GM12878 (cell line): ENCODE data around the gene LRRC4. TPM values are rescaled to one million over a fixed set of nuclear protein-coding genes. Genes with fewer than 3 reads are reported as not detected.

ENCODE experiments used
- ATAC-seq: fragments of 200-7000 bp; cut with Tn5 transposase; 3 replicates; pipeline ENCODE4 v1.9.1; 2020; ENCODE audit warnings: mild to moderate bottlenecking, moderate library complexity
- BruUV-seq: library from RNA; stranded (reverse); fragments of 400-500 nt; replicated peaks from 2 replicates; lab custom pipeline; 2021; lab: Mats Ljungman, UMichigan
- CTCF ChIA-PET: fragments of 300-600 bp; sonication (Branson Sonifier 250); formaldehyde crosslinking; extraction: SDS; loops from one replicate; lab custom pipeline; 2021; ENCODE audit warnings: inconsistent platforms; lab: Yijun Ruan, JAX
- POLR2A ChIA-PET: fragments of 350-600 bp; formaldehyde crosslinking; extraction: SDS; loops from one replicate; lab custom pipeline; 2021; ENCODE audit warnings: inconsistent platforms; lab: Charles Lee
- RAD21 ChIA-PET: fragments of 300-600 bp; sonication (Branson Sonifier 250); formaldehyde crosslinking; loops from one replicate; lab custom pipeline; 2023; ENCODE audit warnings: antibody characterized with exemption; ENCODE audit not compliant: unreplicated experiment; lab: Charles Lee
- SMC1A ChIA-PET: fragments of 300-600 bp; sonication (Branson Sonifier 250); formaldehyde crosslinking; loops from one replicate; lab custom pipeline; 2023; ENCODE audit not compliant: unreplicated experiment, uncharacterized antibody; lab: Charles Lee
- DNase-seq: peaks from one replicate; pipeline ENCODE4 v3.0.0-alpha.2; 2011; ENCODE audit warnings: low read depth, low spot score
- FAIRE-seq: peaks from 3 replicates; lab custom pipeline; 2011; peaks lifted over from hg19 to GRCh38; lab: Jason Lieb, UNC
- H2AFZ ChIP-seq: 2 replicates; pipeline ENCODE4 v1.6.0; 2011; ENCODE audit warnings: low read depth, low read length, control low read depth; ENCODE audit not compliant: control insufficient read depth
- H3K27ac ChIP-seq: 2 replicates; pipeline ENCODE4 v1.5.1; 2011; ENCODE audit warnings: control low read depth; ENCODE audit not compliant: control insufficient read depth, insufficient read depth
- H3K27me3 ChIP-seq, 2 experiments: replicated peaks in 1 of 2; 2 replicates each; pipeline versions ENCODE4 v1.6.0 to v1.6.1; 2011; ENCODE audit warnings: low read length in 1 of 2; ENCODE audit not compliant: control insufficient read depth in 2 of 2, insufficient read depth in 2 of 2
- H3K36me3 ChIP-seq, 2 experiments: 2 replicates each; pipeline ENCODE4 v1.5.1; 2011; ENCODE audit warnings: low read length in 1 of 2; ENCODE audit not compliant: control insufficient read depth in 2 of 2, insufficient read depth in 2 of 2
- H3K4me1 ChIP-seq: 2 replicates; pipeline ENCODE4 v1.6.1; 2011; ENCODE audit warnings: mild to moderate bottlenecking, low read length, moderate library complexity, mixed read lengths; ENCODE audit not compliant: control insufficient read depth, insufficient read depth
- H3K4me2 ChIP-seq: 2 replicates; pipeline ENCODE4 v1.6.0; 2011; ENCODE audit warnings: control low read depth; ENCODE audit not compliant: control insufficient read depth, insufficient read depth
- H3K4me3 ChIP-seq: fragments of 200-600 bp; sonication (generic); 2 replicates; pipeline ENCODE4 v1.5.1; 2016
- H3K79me2 ChIP-seq: 2 replicates; pipeline ENCODE4 v1.6.0; 2011; ENCODE audit warnings: low read length; ENCODE audit not compliant: control insufficient read depth, insufficient read depth
- H3K9ac ChIP-seq: 2 replicates; pipeline ENCODE4 v1.8.0; 2011; ENCODE audit warnings: low read length, control low read depth, mixed read lengths; ENCODE audit not compliant: control insufficient read depth, insufficient read depth
- H3K9me3 ChIP-seq: replicated peaks from 3 replicates; pipeline ENCODE4 v1.5.1; 2011; ENCODE audit warnings: mild to moderate bottlenecking, low read length; ENCODE audit not compliant: control insufficient read depth, insufficient read depth
- H4K20me1 ChIP-seq: 2 replicates; pipeline ENCODE4 v1.6.0; 2011; ENCODE audit not compliant: control insufficient read depth, insufficient read depth
- ATF7 ChIP-seq: fragments of 450-650 bp; IDR thresholded peaks from 2 replicates; pipeline ENCODE4 v1.6.1; 2016; ENCODE audit warnings: low read depth, mild to moderate bottlenecking
- CEBPZ ChIP-seq: fragments of 150-350 bp; IDR thresholded peaks from 2 replicates; pipeline ENCODE4 v1.6.1; 2016; ENCODE audit warnings: low read depth, low read length
- ETV6 ChIP-seq, 2 experiments: fragments of 450-650 bp in 1 of 2; IDR thresholded peaks in 1 of 2; conservative IDR thresholded peaks in 1 of 2; 2 replicates each; pipeline ENCODE4 v1.6.1; 2014; ENCODE audit warnings: antibody characterized with exemption in 1 of 2, borderline replicate concordance in 1 of 2, low read depth in 1 of 2, mild to moderate bottlenecking in 1 of 2, moderate library complexity in 1 of 2
- WGBS: methylation state at CpG from one replicate; pipeline ENCODE4 v1.1.6; 2016; ENCODE audit warnings: low lambda C conversion rate; ENCODE audit not compliant: insufficient replicate concordance, insufficient coverage; ENCODE audit errors: missing lambda C conversion rate; 5-methylcytosine and 5-hydroxymethylcytosine counted together
- in situ Hi-C: fragments of 300-500 bp; cut with MboI; formaldehyde crosslinking; loops from 9 replicates; pipeline ENCODE4 v1.14.3; 2018; ENCODE audit warnings: mixed read lengths
- intact Hi-C: fragments of 100-400 bp; cut with micrococcal nuclease; formaldehyde crosslinking; loops from one replicate; pipeline ENCODE4 v1.14.2; 2022; ENCODE audit not compliant: unreplicated experiment
- polyA plus RNA-seq, 11 experiments: library from polyadenylated mRNA; depleted of rRNA in 4 of 11; unstranded in 6 of 11; stranded (reverse) in 5 of 11; fragments of >200 nt; fragmentation: Nextera tagmentation in 4 of 11; fragmentation: Illumina TruSeq in 1 of 11; extraction: Ambion mirVana in 4 of 11; extraction: Trizol in 1 of 11; gene quantifications; 1 replicate in 1 of 11; 2 replicates in 10 of 11; pipeline versions ENCODE4 v1.2.1 to v1.2.3, GENCODE V29; 2011 to 2016; ENCODE audit warnings: inconsistent platforms in 2 of 11, missing spikeins in 2 of 11, low read depth in 1 of 11
- total RNA-seq, 4 experiments: library from RNA; depleted of rRNA in 3 of 4; stranded (reverse); fragments of >200 nt in 3 of 4; fragmentation: Illumina TruSeq in 1 of 4; extraction: Trizol in 1 of 4; gene quantifications; 2 replicates each; pipeline versions ENCODE4 v1.2.1 to v1.2.3, GENCODE V29; 2013 to 2021

The LRRC4 gene
- total and polyA plus RNA-seq, 10 of the 15 experiments (the other 5 are each of a cell fraction or from before 2014, with no cell fraction given), result 0.06 to 0.85 (median 0.12) TPM; not detected in 4

- H3K27ac ChIP-seq, result no peak overlapping the region
Observed at GRCh38 chr7:128078309-128078708, 47.1 kb upstream of the LRRC4 start.

GRCh38 chr7:128076796-128077271, 45.6 kb upstream of the LRRC4 start:
- ChIA-PET SMC1A (no interaction called here), POLR2A (no interaction called here), RAD21 (no interaction called here), CTCF (interaction anchor here (1.2 kb wide), 1 partner anchor 18 kb away, joined by 3 read pairs; no protein-coding TSS in a partner anchor)
- WGBS, result 96% methylated on average over 7 of the region's 7 CpGs
- no peaks in the 10 kb centered on the region for H3K79me2 ChIP-seq
- TF ChIP-seq ATF7 (no peak), CEBPZ (no peak)
- no TSS peak for BruUV-seq
- no peaks in the 10 kb centered on the region for H3K9me3 ChIP-seq
- ATAC-seq (no peak), DNase-seq (no peak), FAIRE-seq (no peak)
- in situ Hi-C loops (no loop called here), intact Hi-C loops (no loop called here)
- H3K4me1 ChIP-seq, result no peaks in the 10 kb centered on the region
- H3K27ac ChIP-seq, result no peak overlapping the region
- no peak overlapping the region for H3K4me2 ChIP-seq
- H3K4me3 ChIP-seq, result no peak overlapping the region
- no peaks in the 10 kb centered on the region for H3K27me3 ChIP-seq
- peaks cover 4% of the 10 kb centered on the region for H4K20me1 ChIP-seq
- no peak overlapping the region for H2AFZ ChIP-seq
- H3K9ac ChIP-seq, result no peak overlapping the region
- H3K36me3 ChIP-seq, result peaks cover 21 to 44% of the 10 kb centered on the region in 2 experiments

More at GRCh38 chr7:128078309-128078708, 47.1 kb upstream of the LRRC4 start:
- H3K4me2 ChIP-seq, result no peak overlapping the region
- no peak for DNase-seq
- H3K27me3 ChIP-seq, result no peaks in the 10 kb centered on the region
- H3K9me3 ChIP-seq, result no peaks in the 10 kb centered on the region
- FAIRE-seq, result no peak
- no peak overlapping the region for H3K9ac ChIP-seq
- POLR2A ChIA-PET, result no interaction called here
- RAD21 ChIA-PET, result no interaction called here
- intact Hi-C loops (no loop called here), in situ Hi-C loops (no loop called here)
- WGBS, result 94% methylated on average over 3 of the region's 3 CpGs
- H4K20me1 ChIP-seq, result peaks cover 4% of the 10 kb centered on the region
- H3K79me2 ChIP-seq, result no peaks in the 10 kb centered on the region
- CTCF ChIA-PET, result interaction anchor here (1.2 kb wide), 1 partner anchor 20 kb away, joined by 3 read pairs; no protein-coding TSS in a partner anchor
- no peak overlapping the region for H2AFZ ChIP-seq
- H3K4me1 ChIP-seq, result no peaks in the 10 kb centered on the region
- no TSS peak for BruUV-seq
- no peak for TF ChIP-seq ETV6 (conservative IDR thresholded peaks at IDR 0.05 in 1 of 2, IDR thresholded peaks at IDR 0.05 in 1 of 2; ENCODE audit: borderline replicate concordance in 1 of 2, low read depth in 1 of 2)
- ATAC-seq, result no peak
- H3K4me3 ChIP-seq, result no peak overlapping the region
- SMC1A ChIA-PET, result interaction anchor here (0.8 kb wide), 1 partner anchor 32 kb away, joined by 3 read pairs; no protein-coding TSS in a partner anchor
- H3K36me3 ChIP-seq, result peaks cover 24 to 44% of the 10 kb centered on the region in 2 experiments
